Germinal center (tissue), 1 donor: ENCODE results near the gene CD33.

Experiments used
- DNase-seq: peaks from one replicate; pipeline ENCODE4 v3.0.0; 2012; ENCODE audit warnings: mixed read lengths, low spot score

The CD33 gene

GRCh38 chr19:51259348-51260245, 34.7 kb downstream of the CD33 start:
- peak; percentile 25 for DNase-seq

- DNase-seq = no peak
Measured at GRCh38 chr19:51263808-51264207, 38.9 kb downstream of the CD33 start.

- DNase-seq = no peak
Measured at GRCh38 chr19:51271067-51271466, 46.2 kb downstream of the CD33 start.

- DNase-seq = no peak
Measured at GRCh38 chr19:51272183-51272810, 47.4 kb downstream of the CD33 start.

- no peak for DNase-seq
Measured at GRCh38 chr19:51274049-51274770, 49.3 kb downstream of the CD33 start.

GRCh38 chr19:51277112-51277511, 52.2 kb downstream of the CD33 start:
- no peak for DNase-seq

GRCh38 chr19:51282335-51282734, 57.5 kb downstream of the CD33 start:
- no peak for DNase-seq

- DNase-seq = no peak
Measured at GRCh38 chr19:51285682-51286081, 60.8 kb downstream of the CD33 start.
